Neural cell (in vitro differentiated cells): ENCODE results near the gene KRTAP10-9. TPM values are rescaled to one million over a fixed set of nuclear protein-coding genes. Genes with fewer than 3 reads are reported as not detected.

Source experiments
- H2AFZ ChIP-seq: fragments of 200-600, 300-800 bp; sonication (generic), shearing (Covaris generic); 2 replicates; pipeline ENCODE4 v1.6.0; 2014; ENCODE audit warnings: low read depth, mild to moderate bottlenecking, antibody characterized with exemption, low read length, moderate library complexity
- H3F3A ChIP-seq: fragments of 200-600 bp; shearing (Covaris generic); 2 replicates; pipeline ENCODE4 v1.6.1; 2016; ENCODE audit warnings: mild to moderate bottlenecking, moderate library complexity, mixed read lengths, antibody characterized with exemption, low read length; ENCODE audit not compliant: insufficient read depth, poor library complexity, severe bottlenecking
- H3K27ac ChIP-seq: fragments of 200-600, 300-800 bp; sonication (generic), shearing (Covaris generic); 2 replicates; pipeline ENCODE4 v1.5.1; 2014; ENCODE audit warnings: mild to moderate bottlenecking, low read length, moderate library complexity
- H3K27me3 ChIP-seq: fragments of 300-800, 200-600 bp; sonication (generic), shearing (Covaris generic); 2 replicates; pipeline ENCODE4 v1.6.0; 2014; ENCODE audit warnings: mild to moderate bottlenecking, low read depth, low read length, moderate library complexity; ENCODE audit not compliant: insufficient read depth
- H3K36me3 ChIP-seq: fragments of 300-800, 200-600 bp; sonication (generic), shearing (Covaris generic); 2 replicates; pipeline ENCODE4 v1.5.1; 2014; ENCODE audit warnings: mild to moderate bottlenecking, antibody characterized with exemption, low read length, moderate library complexity; ENCODE audit not compliant: insufficient read depth
- H3K4me2 ChIP-seq: fragments of 300-800, 200-600 bp; sonication (generic), shearing (Covaris generic); 2 replicates; pipeline ENCODE4 v1.6.0; 2014; ENCODE audit warnings: mild to moderate bottlenecking, low read length
- H3K4me3 ChIP-seq: fragments of 300-800, 200-600 bp; sonication (generic), shearing (Covaris generic); 2 replicates; pipeline ENCODE4 v1.5.1; 2014; ENCODE audit warnings: mild to moderate bottlenecking, low read length, moderate library complexity
- H3K79me2 ChIP-seq: fragments of 200-600 bp; shearing (Covaris generic); replicated peaks from 2 replicates; pipeline ENCODE4 v1.6.0; 2014; ENCODE audit warnings: mild to moderate bottlenecking, low read length, moderate library complexity; ENCODE audit not compliant: insufficient read depth
- H3K9ac ChIP-seq: fragments of 300-800, 200-600 bp; sonication (generic), shearing (Covaris generic); 2 replicates; pipeline ENCODE4 v1.6.1; 2016; ENCODE audit warnings: mild to moderate bottlenecking, low read length, mixed read lengths
- H3K9me2 ChIP-seq: fragments of 200-600 bp; shearing (Covaris generic); 2 replicates; pipeline ENCODE4 v1.6.1; 2016; ENCODE audit warnings: mild to moderate bottlenecking, low read length, mixed read lengths; ENCODE audit not compliant: insufficient read depth
- H3K9me3 ChIP-seq: fragments of 200-600, 300-800 bp; sonication (generic), shearing (Covaris generic); 2 replicates; pipeline ENCODE4 v1.6.1; 2016; ENCODE audit warnings: mild to moderate bottlenecking, mixed run types, low read length, moderate library complexity, mixed read lengths
- H4K20me1 ChIP-seq: fragments of 200-600 bp; shearing (Covaris generic); 2 replicates; pipeline ENCODE4 v1.6.1; 2016; ENCODE audit warnings: mild to moderate bottlenecking, mixed run types; ENCODE audit not compliant: insufficient read depth
- EP300 ChIP-seq: fragments of 450-650 bp; conservative IDR thresholded peaks from 2 replicates; pipeline ENCODE4 v1.6.1; 2014; ENCODE audit warnings: antibody characterized with exemption, mild to moderate bottlenecking, moderate library complexity; ENCODE audit not compliant: poor library complexity, severe bottlenecking
- EZH2 ChIP-seq: fragments of 200-600, 300-800 bp; shearing (Covaris generic), sonication (generic); IDR thresholded peaks from 2 replicates; pipeline ENCODE4 v1.6.1; 2014; ENCODE audit warnings: antibody characterized with exemption, low read length, borderline replicate concordance, mild to moderate bottlenecking; ENCODE audit not compliant: insufficient read depth, poor library complexity, severe bottlenecking
- MXI1 ChIP-seq: fragments of 450-650 bp; conservative IDR thresholded peaks from 2 replicates; pipeline ENCODE4 v1.6.1; 2014; ENCODE audit warnings: antibody characterized with exemption, mild to moderate bottlenecking; ENCODE audit not compliant: poor library complexity, severe bottlenecking
- POLR2AphosphoS5 ChIP-seq: IDR thresholded peaks from 2 replicates; pipeline ENCODE4 v1.6.1; 2012
- RAD21 ChIP-seq: fragments of 450-650 bp; conservative IDR thresholded peaks from 2 replicates; pipeline ENCODE4 v1.6.1; 2014; ENCODE audit warnings: antibody characterized with exemption, mild to moderate bottlenecking, moderate library complexity
- REST ChIP-seq: IDR thresholded peaks from 2 replicates; pipeline ENCODE4 v1.6.1; 2012; ENCODE audit warnings: borderline replicate concordance
- SMC3 ChIP-seq: fragments of 450-650 bp; conservative IDR thresholded peaks from 2 replicates; pipeline ENCODE4 v1.6.1; 2014; ENCODE audit warnings: antibody characterized with exemption, mild to moderate bottlenecking, moderate library complexity; ENCODE audit not compliant: poor library complexity
- TAF1 ChIP-seq: IDR thresholded peaks from 2 replicates; pipeline ENCODE4 v1.6.1; 2012; ENCODE audit warnings: low read depth
- polyA plus RNA-seq: library from polyadenylated mRNA; depleted of rRNA; stranded (reverse); fragments of >200 nt; gene quantifications from 2 replicates; pipeline ENCODE4 v1.2.3, GENCODE V29; 2014
- TF ChIP-seq, protein P1 (sequence below): fragments of 450-650 bp; IDR thresholded peaks from 2 replicates; pipeline ENCODE4 v1.5.1; 2014; ENCODE audit warnings: antibody characterized with exemption, mild to moderate bottlenecking, moderate library complexity; ENCODE audit not compliant: poor library complexity, severe bottlenecking

The KRTAP10-9 gene
- polyA plus RNA-seq, 1 donor from 2014 or later: not detected

GRCh38 chr21:44671911-44672310 is 45.0 kb downstream of the KRTAP10-9 start:
- Histone ChIP-seq H4K20me1 (no peaks in the 10 kb centered on the region), H3K79me2 (no peaks in the 10 kb centered on the region), H3K36me3 (no peaks in the 10 kb centered on the region), H3K9me3 (peaks cover 4% of the 10 kb centered on the region), H3F3A (no peaks in the 10 kb centered on the region), H3K9ac (no peak overlapping the region), H3K27ac (no peak overlapping the region), H3K4me2 (no peak overlapping the region), H3K27me3 (no peaks in the 10 kb centered on the region), H3K9me2 (no peaks in the 10 kb centered on the region), H2AFZ (no peak overlapping the region), H3K4me3 (no peak overlapping the region)
- TF ChIP-seq POLR2AphosphoS5: no peak
- TF ChIP-seq EP300: no peak
- TF ChIP-seq MXI1: no peak
- no peak for TF ChIP-seq TAF1
- TF ChIP-seq EZH2: no peak
- no peak for TF ChIP-seq REST
- TF ChIP-seq, protein P1, sequence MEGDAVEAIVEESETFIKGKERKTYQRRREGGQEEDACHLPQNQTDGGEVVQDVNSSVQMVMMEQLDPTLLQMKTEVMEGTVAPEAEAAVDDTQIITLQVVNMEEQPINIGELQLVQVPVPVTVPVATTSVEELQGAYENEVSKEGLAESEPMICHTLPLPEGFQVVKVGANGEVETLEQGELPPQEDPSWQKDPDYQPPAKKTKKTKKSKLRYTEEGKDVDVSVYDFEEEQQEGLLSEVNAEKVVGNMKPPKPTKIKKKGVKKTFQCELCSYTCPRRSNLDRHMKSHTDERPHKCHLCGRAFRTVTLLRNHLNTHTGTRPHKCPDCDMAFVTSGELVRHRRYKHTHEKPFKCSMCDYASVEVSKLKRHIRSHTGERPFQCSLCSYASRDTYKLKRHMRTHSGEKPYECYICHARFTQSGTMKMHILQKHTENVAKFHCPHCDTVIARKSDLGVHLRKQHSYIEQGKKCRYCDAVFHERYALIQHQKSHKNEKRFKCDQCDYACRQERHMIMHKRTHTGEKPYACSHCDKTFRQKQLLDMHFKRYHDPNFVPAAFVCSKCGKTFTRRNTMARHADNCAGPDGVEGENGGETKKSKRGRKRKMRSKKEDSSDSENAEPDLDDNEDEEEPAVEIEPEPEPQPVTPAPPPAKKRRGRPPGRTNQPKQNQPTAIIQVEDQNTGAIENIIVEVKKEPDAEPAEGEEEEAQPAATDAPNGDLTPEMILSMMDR: no peak
- TF ChIP-seq SMC3: no peak
- no peak for TF ChIP-seq RAD21

- H2AFZ ChIP-seq: no peak overlapping the region
- H3K27me3 ChIP-seq: no peaks in the 10 kb centered on the region
- H3K9me3 ChIP-seq: no peaks in the 10 kb centered on the region
- H3F3A ChIP-seq: no peaks in the 10 kb centered on the region
- no peaks in the 10 kb centered on the region for H3K36me3 ChIP-seq
- H3K27ac ChIP-seq: no peak overlapping the region
- no peak overlapping the region for H3K4me3 ChIP-seq
- no peak overlapping the region for H3K4me2 ChIP-seq
- no peak for TF ChIP-seq REST
- no peak for TF ChIP-seq EZH2
- TF ChIP-seq TAF1: no peak
- no peak for TF ChIP-seq SMC3
- no peak for TF ChIP-seq POLR2AphosphoS5
- TF ChIP-seq, protein P1: no peak
- no peak for TF ChIP-seq MXI1
- no peak for TF ChIP-seq RAD21
- no peak for TF ChIP-seq EP300
- H3K9me2 ChIP-seq: no peaks in the 10 kb centered on the region
- H3K79me2 ChIP-seq: no peaks in the 10 kb centered on the region
- no peak overlapping the region for H3K9ac ChIP-seq
- H4K20me1 ChIP-seq: no peaks in the 10 kb centered on the region
Observed at GRCh38 chr21:44677881-44678280, 51.0 kb downstream of the KRTAP10-9 start.
